ENCODE data around the gene IGFN1. TPM values are rescaled to one million over a fixed set of nuclear protein-coding genes. Genes with fewer than 3 reads are reported as not detected.

The IGFN1 gene
- total RNA-seq, 1 donor, result under 0.01 TPM

DNA sequence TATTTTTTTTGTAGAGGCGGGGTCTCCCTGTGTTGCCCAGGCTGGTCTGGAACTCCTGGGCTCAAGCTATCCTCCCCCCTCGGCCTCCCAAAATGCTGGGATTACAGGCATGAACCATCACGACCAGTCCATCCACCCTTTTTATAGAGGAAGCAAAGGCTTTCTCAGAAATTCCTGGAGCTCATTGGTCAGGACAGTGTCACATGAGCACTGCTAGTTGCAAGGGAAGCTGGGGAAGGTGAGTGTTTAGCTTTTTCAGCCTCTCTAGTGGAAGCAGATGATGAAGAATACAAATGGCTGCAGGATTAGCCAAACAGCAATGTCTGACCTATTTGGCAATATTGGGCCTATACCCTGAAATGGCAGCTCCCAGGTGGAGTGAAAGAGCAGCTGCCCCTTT, 8.0 kb downstream of the IGFN1 start:
- Histone ChIP-seq H3K27me3 (ENCODE audit: insufficient read depth, low read length) (peaks cover 1% of the 10 kb centered on the region), H3K27ac (ENCODE audit: low read depth, low read length) (no peak overlapping the region), H2AFZ (ENCODE audit: low read length) (no peak overlapping the region), H3K36me3 (ENCODE audit: insufficient read depth, low read length) (no peaks in the 10 kb centered on the region), H4K20me1 (ENCODE audit: insufficient read depth, low read length) (no peaks in the 10 kb centered on the region), H3K79me2 (ENCODE audit: insufficient read depth, low read length) (no peaks in the 10 kb centered on the region), H3K4me1 (ENCODE audit: insufficient read depth, low read length) (no peaks in the 10 kb centered on the region), H3K9me3 (ENCODE audit: low read depth, low read length) (no peaks in the 10 kb centered on the region), H3K4me2 (ENCODE audit: insufficient read depth, low read length) (no peak overlapping the region), H3K4me3 (ENCODE audit: insufficient read depth, low read length) (no peak overlapping the region)
- no peak for DNase-seq (ENCODE audit: insufficient read length, low spot score, missing footprints)
- TF ChIP-seq, protein P1, sequence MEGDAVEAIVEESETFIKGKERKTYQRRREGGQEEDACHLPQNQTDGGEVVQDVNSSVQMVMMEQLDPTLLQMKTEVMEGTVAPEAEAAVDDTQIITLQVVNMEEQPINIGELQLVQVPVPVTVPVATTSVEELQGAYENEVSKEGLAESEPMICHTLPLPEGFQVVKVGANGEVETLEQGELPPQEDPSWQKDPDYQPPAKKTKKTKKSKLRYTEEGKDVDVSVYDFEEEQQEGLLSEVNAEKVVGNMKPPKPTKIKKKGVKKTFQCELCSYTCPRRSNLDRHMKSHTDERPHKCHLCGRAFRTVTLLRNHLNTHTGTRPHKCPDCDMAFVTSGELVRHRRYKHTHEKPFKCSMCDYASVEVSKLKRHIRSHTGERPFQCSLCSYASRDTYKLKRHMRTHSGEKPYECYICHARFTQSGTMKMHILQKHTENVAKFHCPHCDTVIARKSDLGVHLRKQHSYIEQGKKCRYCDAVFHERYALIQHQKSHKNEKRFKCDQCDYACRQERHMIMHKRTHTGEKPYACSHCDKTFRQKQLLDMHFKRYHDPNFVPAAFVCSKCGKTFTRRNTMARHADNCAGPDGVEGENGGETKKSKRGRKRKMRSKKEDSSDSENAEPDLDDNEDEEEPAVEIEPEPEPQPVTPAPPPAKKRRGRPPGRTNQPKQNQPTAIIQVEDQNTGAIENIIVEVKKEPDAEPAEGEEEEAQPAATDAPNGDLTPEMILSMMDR (IDR thresholded peaks at IDR 0.05; ENCODE audit: extremely low read depth, low read depth, low read length), result no peak

DNA sequence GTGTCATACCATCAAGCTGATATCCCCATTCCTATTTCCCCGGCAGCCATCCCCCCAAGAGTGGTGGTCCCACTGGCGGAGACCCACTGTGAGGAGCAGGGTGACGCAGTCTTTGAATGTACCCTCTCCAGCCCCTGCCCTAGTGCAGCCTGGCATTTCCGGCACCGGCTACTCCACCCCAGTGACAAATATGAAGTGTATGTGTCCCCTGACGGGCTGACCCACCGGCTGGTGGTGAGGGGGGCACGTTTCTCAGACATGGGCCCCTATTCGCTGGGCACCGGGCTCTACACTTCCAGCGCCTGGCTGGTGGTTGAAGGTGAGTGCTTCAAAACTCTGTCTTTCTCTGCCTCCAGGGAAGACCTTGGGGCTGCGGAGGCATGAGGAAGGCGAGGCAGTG, 14.4 kb downstream of the IGFN1 start:
- Histone ChIP-seq H3K27ac (ENCODE audit: low read depth, low read length) (no peak overlapping the region), H3K4me3 (ENCODE audit: insufficient read depth, low read length) (no peak overlapping the region), H4K20me1 (ENCODE audit: insufficient read depth, low read length) (no peaks in the 10 kb centered on the region), H3K79me2 (ENCODE audit: insufficient read depth, low read length) (no peaks in the 10 kb centered on the region), H3K36me3 (ENCODE audit: insufficient read depth, low read length) (no peaks in the 10 kb centered on the region), H3K27me3 (ENCODE audit: insufficient read depth, low read length) (peaks cover 17% of the 10 kb centered on the region), H3K9me3 (ENCODE audit: low read depth, low read length) (no peaks in the 10 kb centered on the region), H3K4me2 (ENCODE audit: insufficient read depth, low read length) (no peak overlapping the region), H2AFZ (ENCODE audit: low read length) (no peak overlapping the region), H3K4me1 (ENCODE audit: insufficient read depth, low read length) (no peaks in the 10 kb centered on the region)
- TF ChIP-seq, protein P1 (IDR thresholded peaks at IDR 0.05; ENCODE audit: extremely low read depth, low read depth, low read length), result no peak
- no peak for DNase-seq (ENCODE audit: insufficient read length, low spot score, missing footprints)

DNA sequence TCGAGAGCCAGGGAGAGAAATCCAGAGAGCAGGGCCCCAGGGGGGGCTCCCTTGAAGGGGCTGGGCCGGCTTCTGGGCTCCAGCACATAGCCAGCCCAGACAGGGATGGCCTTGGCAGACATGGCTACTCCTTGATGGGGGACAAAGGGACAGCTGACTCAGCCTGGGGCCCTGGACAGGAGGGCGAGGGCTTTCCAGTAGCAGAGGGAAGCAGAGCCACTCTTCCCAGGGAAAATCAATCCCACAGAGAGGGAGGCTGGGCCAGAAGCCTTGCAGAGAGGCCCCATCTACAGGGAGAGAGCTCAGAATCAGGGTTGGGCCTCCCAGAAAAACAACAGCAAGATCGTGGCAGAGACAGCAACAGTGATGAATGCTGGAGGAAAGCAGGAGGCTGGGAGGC, 15.6 kb downstream of the IGFN1 start:
- H3K4me3 ChIP-seq (ENCODE audit: insufficient read depth, low read length), result no peak overlapping the region
- H3K4me1 ChIP-seq (ENCODE audit: insufficient read depth, low read length), result no peaks in the 10 kb centered on the region
- H3K36me3 ChIP-seq (ENCODE audit: insufficient read depth, low read length), result no peaks in the 10 kb centered on the region
- TF ChIP-seq, protein P1 (IDR thresholded peaks at IDR 0.05; ENCODE audit: extremely low read depth, low read depth, low read length), result no peak
- no peaks in the 10 kb centered on the region for H3K9me3 ChIP-seq (ENCODE audit: low read depth, low read length)
- H3K27ac ChIP-seq (ENCODE audit: low read depth, low read length), result no peak overlapping the region
- DNase-seq (ENCODE audit: insufficient read length, low spot score, missing footprints), result no peak
- H3K79me2 ChIP-seq (ENCODE audit: insufficient read depth, low read length), result no peaks in the 10 kb centered on the region
- H3K4me2 ChIP-seq (ENCODE audit: insufficient read depth, low read length), result no peak overlapping the region
- peaks cover 22% of the 10 kb centered on the region for H3K27me3 ChIP-seq (ENCODE audit: insufficient read depth, low read length)
- H2AFZ ChIP-seq (ENCODE audit: low read length), result no peak overlapping the region
- H4K20me1 ChIP-seq (ENCODE audit: insufficient read depth, low read length), result no peaks in the 10 kb centered on the region

DNA sequence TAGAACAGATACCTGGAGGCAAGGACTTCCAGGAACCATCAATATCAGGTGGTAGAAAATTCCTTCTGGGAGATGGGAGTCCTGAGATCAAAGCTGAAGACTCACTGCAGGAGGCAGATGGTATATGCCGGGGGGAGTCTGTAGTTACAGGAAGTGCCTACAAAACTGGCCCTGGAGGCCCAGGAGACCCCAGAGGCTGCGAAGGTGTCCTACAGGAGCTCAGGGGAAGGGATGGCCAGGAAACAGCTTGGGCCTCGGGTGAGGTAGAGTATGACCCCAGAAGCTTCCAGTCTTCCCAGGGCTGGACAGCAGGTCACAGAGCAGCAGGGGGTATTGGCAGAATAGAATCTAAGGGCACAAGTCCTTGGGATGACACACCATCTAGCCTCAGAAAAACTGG, 16.4 kb downstream of the IGFN1 start:
- DNase-seq (ENCODE audit: insufficient read length, low spot score, missing footprints), result no peak
- Histone ChIP-seq H3K27ac (ENCODE audit: low read depth, low read length) (no peak overlapping the region), H2AFZ (ENCODE audit: low read length) (no peak overlapping the region), H3K4me3 (ENCODE audit: insufficient read depth, low read length) (no peak overlapping the region), H3K36me3 (ENCODE audit: insufficient read depth, low read length) (no peaks in the 10 kb centered on the region), H3K27me3 (ENCODE audit: insufficient read depth, low read length) (peaks cover 30% of the 10 kb centered on the region), H3K79me2 (ENCODE audit: insufficient read depth, low read length) (no peaks in the 10 kb centered on the region), H3K4me1 (ENCODE audit: insufficient read depth, low read length) (no peaks in the 10 kb centered on the region), H4K20me1 (ENCODE audit: insufficient read depth, low read length) (no peaks in the 10 kb centered on the region), H3K4me2 (ENCODE audit: insufficient read depth, low read length) (no peak overlapping the region), H3K9me3 (ENCODE audit: low read depth, low read length) (no peaks in the 10 kb centered on the region)
- TF ChIP-seq, protein P1 (IDR thresholded peaks at IDR 0.05; ENCODE audit: extremely low read depth, low read depth, low read length), result no peak

Measured in osteoblast (primary cell).